AG04450 (cell line): Measurements from ENCODE around the gene PRR33. TPM values are rescaled to one million over a fixed set of nuclear protein-coding genes. Genes with fewer than 3 reads are reported as not detected.

ENCODE experiments used
- CTCF ChIA-PET: fragments of 300-600, 350-600 bp; formaldehyde crosslinking; extraction: SDS; loops from one replicate; lab custom pipeline; 2022; ENCODE audit warnings: antibody characterized with exemption, inconsistent platforms; lab: Charles Lee
- POLR2A ChIA-PET: fragments of 350-600 bp; formaldehyde crosslinking; extraction: SDS; loops from one replicate; lab custom pipeline; 2021; ENCODE audit warnings: antibody characterized with exemption, inconsistent platforms; lab: Yijun Ruan, JAX
- DNase-seq: peaks from one replicate; pipeline ENCODE4 v3.0.0-alpha.2; 2011; ENCODE audit warnings: low read depth, low spot score
- H3K27ac ChIP-seq: one replicate; pipeline ENCODE4 v1.5.1; 2012; ENCODE audit warnings: low read depth, low read length, control low read depth
- H3K27me3 ChIP-seq: one replicate; pipeline ENCODE4 v1.6.0; 2012; ENCODE audit warnings: low read length; ENCODE audit not compliant: control insufficient read depth, insufficient read depth
- H3K4me3 ChIP-seq: 2 replicates; pipeline ENCODE4 v1.5.1; 2011; ENCODE audit warnings: mild to moderate bottlenecking, low read depth, low read length, control low read depth
- H3K9me3 ChIP-seq: 2 replicates; pipeline ENCODE4 v1.5.1; 2012; ENCODE audit warnings: low read length; ENCODE audit not compliant: control insufficient read depth, insufficient read depth
- CTCF ChIP-seq: IDR thresholded peaks from 2 replicates; pipeline ENCODE4 v1.5.1; 2011; ENCODE audit warnings: low read depth, low read length, control low read depth, inconsistent platforms
- polyA plus RNA-seq: library from polyadenylated mRNA; depleted of rRNA; stranded (reverse); fragments of >200 nt; gene quantifications from 2 replicates; pipeline ENCODE4 v1.2.3, GENCODE V29; 2011

The PRR33 gene
- polyA plus RNA-seq, 1 experiment: not detected

GRCh38 chr11:1906611-1907423 is 15.1 kb upstream of the PRR33 start:
- CTCF ChIA-PET: interaction anchor here (0.9 to 1.2 kb wide), 2 partner anchors 30 to 41 kb away, joined by 3 to 4 read pairs; no protein-coding TSS in a partner anchor
- POLR2A ChIA-PET: no interaction called here
- DNase-seq: no peak
- no peak for TF ChIP-seq CTCF
- Histone ChIP-seq H3K27me3 (peaks cover 19% of the 10 kb centered on the region), H3K9me3 (no peaks in the 10 kb centered on the region), H3K4me3 (no peak overlapping the region), H3K27ac (no peak overlapping the region)

DNA sequence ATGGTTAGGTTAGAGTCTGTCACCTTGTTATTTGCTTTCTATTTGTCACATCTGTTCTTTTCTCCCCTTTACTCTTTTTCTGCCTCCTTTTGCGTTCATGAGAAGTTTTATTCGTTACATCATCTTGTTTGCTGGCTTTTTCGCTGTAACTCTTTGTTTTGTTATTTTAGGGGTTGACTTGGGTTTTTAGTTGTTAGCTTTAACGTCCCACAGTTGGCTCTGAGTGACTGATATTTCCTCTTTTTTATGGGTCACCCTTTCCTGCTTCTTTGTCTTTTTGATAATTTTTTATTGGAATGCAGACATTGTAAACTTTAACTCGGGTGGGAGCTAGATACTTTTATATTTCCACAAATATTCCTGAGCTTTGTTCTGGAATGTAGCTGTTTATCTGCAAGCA is 14.5 kb upstream of the PRR33 start:
- no peak for TF ChIP-seq CTCF
- CTCF ChIA-PET: interaction anchor here (0.9 to 1.2 kb wide), 2 partner anchors 30 to 254 kb away, joined by 3 to 5 read pairs; no protein-coding TSS in a partner anchor
- Histone ChIP-seq H3K27ac (no peak overlapping the region), H3K27me3 (peaks cover 19% of the 10 kb centered on the region), H3K9me3 (no peaks in the 10 kb centered on the region), H3K4me3 (no peak overlapping the region)
- POLR2A ChIA-PET: no interaction called here
- no peak for DNase-seq

GRCh38 chr11:1899686-1900085 is 8.0 kb upstream of the PRR33 start:
- H3K4me3 ChIP-seq: no peak overlapping the region
- peaks cover 37% of the 10 kb centered on the region for H3K27me3 ChIP-seq
- H3K27ac ChIP-seq: no peak overlapping the region
- DNase-seq: no peak
- no peaks in the 10 kb centered on the region for H3K9me3 ChIP-seq
- ChIA-PET CTCF (interaction anchor here (0.6 to 2.8 kb wide), 4 partner anchors 17 to 305 kb away, joined by 4 to 8 read pairs (median 5); partner anchors contain the start of gene KRTAP5-2), POLR2A (no interaction called here)
- no peak for TF ChIP-seq CTCF

GRCh38 chr11:1899090-1899489 is 7.4 kb upstream of the PRR33 start:
- Histone ChIP-seq H3K27ac (no peak overlapping the region), H3K9me3 (no peaks in the 10 kb centered on the region), H3K27me3 (peaks cover 41% of the 10 kb centered on the region), H3K4me3 (no peak overlapping the region)
- POLR2A ChIA-PET: no interaction called here
- DNase-seq: no peak
- CTCF ChIA-PET: interaction anchor here (1.2 to 2.8 kb wide), 3 partner anchors 17 to 304 kb away, joined by 4 to 8 read pairs (median 4); no protein-coding TSS in a partner anchor
- TF ChIP-seq CTCF: no peak

- no peak for TF ChIP-seq CTCF
- ChIA-PET CTCF (no interaction called here), POLR2A (no interaction called here)
- DNase-seq: no peak
- peaks cover 34% of the 10 kb centered on the region for H3K27me3 ChIP-seq
- H3K4me3 ChIP-seq: no peak overlapping the region
- no peaks in the 10 kb centered on the region for H3K9me3 ChIP-seq
- no peak overlapping the region for H3K27ac ChIP-seq
These were observed 5.2 kb upstream of the PRR33 start for GRCh38 chr11:1896923-1897322.
